Measurements from ENCODE around the gene LMBR1L. TPM values are rescaled to one million over a fixed set of nuclear protein-coding genes. Genes with fewer than 3 reads are reported as not detected.

LMBR1L gene
- total RNA-seq, 3 donors from 2014 or later (not counting 1 experiment from before 2014, with no cell fraction given): 262 to 294 (median 271) TPM

GRCh38 chr12:49049566-49050224, 61.0 kb downstream of the LMBR1L start:
- intact Hi-C loops (cut with micrococcal nuclease): no loop called here
- DNase-seq: no peak
- H3K36me3 ChIP-seq (ENCODE audit: control insufficient read depth, insufficient read depth, low read length): peaks cover 94% of the 10 kb centered on the region
- no peaks in the 10 kb centered on the region for H3K9me3 ChIP-seq (ENCODE audit: control insufficient read depth, insufficient read depth, low read length)
- Mint-ChIP-seq H3K27me3 (ENCODE audit: low read depth in 2 of 2) (no peaks in the 10 kb centered on the region), H3K27ac (peak overlapping the region in 1 of 2 donors; percentile 69), H3K9me3 (no peaks in the 10 kb centered on the region), H3K4me3 (no peak overlapping the region), H3K4me1 (peaks cover 8 to 31% of the 10 kb centered on the region in 2 donors), H3K36me3 (peaks cover 15% of the 10 kb centered on the region)
- peaks cover 2% of the 10 kb centered on the region for H3K4me1 ChIP-seq (ENCODE audit: control insufficient read depth, insufficient read depth, low read length)
- WGBS (ENCODE audit: insufficient coverage): 96% methylated on average over 20 of the region's 20 CpGs
- no peak for TF ChIP-seq CTCF (IDR thresholded peaks at IDR 0.05)
- H3K27ac ChIP-seq (ENCODE audit: low read length): no peak overlapping the region
- no peak for ATAC-seq
- H3K4me3 ChIP-seq (ENCODE audit: low read length): no peak overlapping the region
- no peaks in the 10 kb centered on the region for H3K27me3 ChIP-seq (ENCODE audit: control insufficient read depth, insufficient read depth, low read length)

- no peak overlapping the region for H3K4me3 ChIP-seq (ENCODE audit: low read length)
- no peak for ATAC-seq
- intact Hi-C loops (cut with micrococcal nuclease): no loop called here
- no peaks in the 10 kb centered on the region for H3K9me3 Mint-ChIP-seq
- no peak overlapping the region for H3K27ac Mint-ChIP-seq
- H3K4me3 Mint-ChIP-seq: no peak overlapping the region
- peaks cover 92% of the 10 kb centered on the region for H3K36me3 ChIP-seq (ENCODE audit: control insufficient read depth, insufficient read depth, low read length)
- 96% methylated on average over 10 of the region's 10 CpGs for WGBS (ENCODE audit: insufficient coverage)
- no peak for DNase-seq
- no peak for TF ChIP-seq CTCF (IDR thresholded peaks at IDR 0.05)
- no peaks in the 10 kb centered on the region for H3K4me1 ChIP-seq (ENCODE audit: control insufficient read depth, insufficient read depth, low read length)
- H3K27me3 ChIP-seq (ENCODE audit: control insufficient read depth, insufficient read depth, low read length): no peaks in the 10 kb centered on the region
- H3K9me3 ChIP-seq (ENCODE audit: control insufficient read depth, insufficient read depth, low read length): no peaks in the 10 kb centered on the region
- H3K27me3 Mint-ChIP-seq (ENCODE audit: low read depth in 2 of 2): no peaks in the 10 kb centered on the region
- H3K36me3 Mint-ChIP-seq: peaks cover 17% of the 10 kb centered on the region
- no peak overlapping the region for H3K27ac ChIP-seq (ENCODE audit: low read length)
- H3K4me1 Mint-ChIP-seq: peaks cover 8 to 33% of the 10 kb centered on the region in 2 donors
Observed at GRCh38 chr12:49048953-49049352, 61.7 kb downstream of the LMBR1L start.

Other genes starting within 250 kb of the LMBR1L start
- gene RND1, start 245.0 kb downstream of the LMBR1L start, total RNA-seq: 1 to 10 TPM; 1.7 to 6.8 (median 5.6) TPM
- 100 to 1,000 TPM; 156 to 228 (median 218) TPM for gene FKBP11, start 185.4 kb downstream of the LMBR1L start, total RNA-seq
- gene ARF3, start 153.4 kb downstream of the LMBR1L start, total RNA-seq: 100 to 1,000 TPM in 1 of 3 donors, 10 to 100 TPM in 2; 80.7 to 114 (median 88.4) TPM
- gene WNT10B, start 139.1 kb downstream of the LMBR1L start, total RNA-seq: 1 to 10 TPM; 7.9 to 10.0 (median 8.2) TPM
- 1 to 10 TPM; 1.1 to 2.0 (median 1.7) TPM for gene WNT1, start 132.5 kb downstream of the LMBR1L start, total RNA-seq
- 1 to 10 TPM; 1.1 to 3.4 (median 1.4) TPM for gene DDN, start 111.5 kb downstream of the LMBR1L start, total RNA-seq
- gene PRKAG1, start 92.1 kb downstream of the LMBR1L start, total RNA-seq: 100 to 1,000 TPM in 1 of 3 donors, 10 to 100 TPM in 2; 76.4 to 100 (median 81.1) TPM
- 100 to 1,000 TPM; 164 to 186 (median 182) TPM for gene KMT2D, start 50.1 kb downstream of the LMBR1L start, total RNA-seq
- 10 to 100 TPM in 2 of 3 donors, 1 to 10 TPM in 1; 6.3 to 11.6 (median 11.1) TPM for gene RHEBL1, start 40.9 kb downstream of the LMBR1L start, total RNA-seq
- under 1 TPM; 0.39 to 0.80 (median 0.45) TPM for gene DHH, start 16.0 kb downstream of the LMBR1L start, total RNA-seq
- gene TUBA1B, start 20.5 kb upstream of the LMBR1L start, total RNA-seq: 100 to 1,000 TPM; 147 to 185 (median 178) TPM
- gene TUBA1A, start 78.2 kb upstream of the LMBR1L start, total RNA-seq: 100 to 1,000 TPM; 129 to 403 (median 182) TPM
- gene TUBA1C, start 154.2 kb upstream of the LMBR1L start, total RNA-seq: 10 to 100 TPM; 19.0 to 39.6 (median 24.9) TPM
- gene PRPH, start 184.3 kb upstream of the LMBR1L start, total RNA-seq: not detected
- 1 to 10 TPM in 2 of 3 donors, under 1 TPM in 1; 0.58 to 3.0 (median 2.2) TPM for gene TROAP, start 212.4 kb upstream of the LMBR1L start, total RNA-seq
- not detected for gene C1QL4, start 226.3 kb upstream of the LMBR1L start, total RNA-seq
- not detected for gene DNAJC22, start 236.0 kb upstream of the LMBR1L start, total RNA-seq

All from natural killer cell (primary cell).